IMR-90 (cell line): ENCODE measurements around the gene PPP6R1. TPM values are rescaled to one million over a fixed set of nuclear protein-coding genes. Genes with fewer than 3 reads are reported as not detected.

Experiments used
- ATAC-seq: fragments of 200-7000 bp; cut with Tn5 transposase; 2 replicates; pipeline ENCODE4 v1.9.1; 2020; ENCODE audit warnings: low read depth, mild to moderate bottlenecking, moderate library complexity
- BruUV-seq: library from RNA; stranded (reverse); fragments of 400-500 nt; replicated peaks from 2 replicates; lab custom pipeline; 2021; lab: Mats Ljungman, UMichigan
- CTCF ChIA-PET: fragments of 300-600 bp; formaldehyde crosslinking; extraction: SDS; loops from one replicate; lab custom pipeline; 2021; ENCODE audit warnings: antibody characterized with exemption; lab: Yijun Ruan, JAX
- POLR2A ChIA-PET: fragments of 300-600 bp; sonication (Branson Sonifier 250); formaldehyde crosslinking; loops from one replicate; lab custom pipeline; 2022; ENCODE audit warnings: antibody characterized with exemption; ENCODE audit not compliant: unreplicated experiment; lab: Charles Lee
- DNase-seq: peaks from one replicate; pipeline ENCODE4 v3.0.0; 2013
- H2AFZ ChIP-seq: replicated peaks from 2 replicates; pipeline ENCODE3; 2013; ENCODE audit warnings: low read length, mild to moderate bottlenecking; ENCODE audit not compliant: poor library complexity
- H2AK5ac ChIP-seq: 2 replicates; pipeline ENCODE4 v1.6.1; 2013; ENCODE audit warnings: low read depth, low read length, inconsistent platforms
- H2AK9ac ChIP-seq: replicated peaks from 2 replicates; pipeline ENCODE3; 2013; ENCODE audit warnings: mild to moderate bottlenecking, low read depth, low read length, moderate library complexity; ENCODE audit not compliant: poor library complexity
- H2BK120ac ChIP-seq: 2 replicates; pipeline ENCODE4 v1.6.1; 2013; ENCODE audit warnings: low read depth, low read length, inconsistent platforms
- H2BK15ac ChIP-seq: 3 replicates; pipeline ENCODE4 v1.6.1; 2013; ENCODE audit warnings: low read depth, low read length, inconsistent platforms
- H2BK20ac ChIP-seq: 2 replicates; pipeline ENCODE4 v1.6.1; 2013; ENCODE audit warnings: low read depth, mild to moderate bottlenecking, inconsistent platforms, low read length, moderate library complexity
- H2BK5ac ChIP-seq: 2 replicates; pipeline ENCODE4 v1.6.1; 2013; ENCODE audit warnings: mild to moderate bottlenecking, low read depth, low read length, inconsistent platforms; ENCODE audit not compliant: poor library complexity, severe bottlenecking
- H3K14ac ChIP-seq: replicated peaks from 2 replicates; pipeline ENCODE4 v1.6.1; 2013; ENCODE audit warnings: low read depth, low read length, inconsistent platforms
- H3K18ac ChIP-seq: 2 replicates; pipeline ENCODE4 v1.6.1; 2013; ENCODE audit warnings: low read depth, low read length, control low read depth
- H3K23ac ChIP-seq: 2 replicates; pipeline ENCODE4 v1.6.1; 2013; ENCODE audit warnings: low read depth, low read length, inconsistent platforms
- H3K27ac ChIP-seq: 2 replicates; pipeline ENCODE4 v1.5.1; 2013; ENCODE audit warnings: mild to moderate bottlenecking, control low read depth, low read length; ENCODE audit not compliant: insufficient read depth
- H3K27me3 ChIP-seq: 2 replicates; pipeline ENCODE4 v1.6.1; 2013; ENCODE audit warnings: low read length; ENCODE audit not compliant: control insufficient read depth, insufficient read depth
- H3K36me3 ChIP-seq: 2 replicates; pipeline ENCODE4 v1.6.1; 2013; ENCODE audit warnings: low read length, mixed read lengths; ENCODE audit not compliant: control insufficient read depth, insufficient read depth
- H3K4ac ChIP-seq: 2 replicates; pipeline ENCODE4 v1.6.1; 2013; ENCODE audit warnings: low read depth, low read length, inconsistent platforms
- H3K4me1 ChIP-seq: 2 replicates; pipeline ENCODE4 v1.6.1; 2013; ENCODE audit warnings: low read length, mixed read lengths; ENCODE audit not compliant: control insufficient read depth, insufficient read depth
- H3K4me2 ChIP-seq: 2 replicates; pipeline ENCODE4 v1.6.1; 2013; ENCODE audit warnings: low read depth, mild to moderate bottlenecking, control low read depth, low read length, moderate library complexity
- H3K4me3 ChIP-seq: 2 replicates; pipeline ENCODE4 v1.5.1; 2013; ENCODE audit warnings: low read depth, mild to moderate bottlenecking, control low read depth, low read length, moderate library complexity; ENCODE audit not compliant: insufficient read depth
- H3K56ac ChIP-seq: 2 replicates; pipeline ENCODE4 v1.6.1; 2013; ENCODE audit warnings: low read length, inconsistent platforms; ENCODE audit not compliant: insufficient read depth; ENCODE audit errors: extremely low read depth
- H3K79me1 ChIP-seq, 2 experiments: 2 replicates each; pipeline ENCODE4 v1.6.1; 2013; ENCODE audit warnings: low read length in 2 of 2, inconsistent platforms in 1 of 2, low read depth in 1 of 2
- H3K9ac ChIP-seq: 2 replicates; pipeline ENCODE4 v1.6.1; 2013; ENCODE audit warnings: low read depth, low read length, control low read depth
- H3K9me1 ChIP-seq: 2 replicates; pipeline ENCODE4 v1.6.1; 2013; ENCODE audit warnings: low read length, inconsistent platforms; ENCODE audit not compliant: insufficient read depth
- H3K9me3 ChIP-seq: 2 replicates; pipeline ENCODE4 v1.6.1; 2013; ENCODE audit warnings: low read length; ENCODE audit not compliant: control insufficient read depth, insufficient read depth
- H4K20me1 ChIP-seq: 2 replicates; pipeline ENCODE4 v1.6.1; 2013; ENCODE audit warnings: low read length, inconsistent platforms; ENCODE audit not compliant: insufficient read depth
- H4K5ac ChIP-seq: 2 replicates; pipeline ENCODE4 v1.6.1; 2013; ENCODE audit warnings: mild to moderate bottlenecking, low read depth, low read length, control low read depth
- H4K8ac ChIP-seq, 2 experiments: 2 replicates each; pipeline ENCODE4 v1.6.1; 2013; ENCODE audit warnings: low read depth in 2 of 2, low read length in 2 of 2, control low read depth in 1 of 2, inconsistent platforms in 1 of 2
- H4K91ac ChIP-seq: 2 replicates; pipeline ENCODE4 v1.6.1; 2013; ENCODE audit warnings: low read depth, low read length, inconsistent platforms; ENCODE audit not compliant: insufficient read depth
- CEBPB ChIP-seq: IDR thresholded peaks from 2 replicates; pipeline ENCODE4 v1.6.1; 2012; ENCODE audit warnings: low read depth, low read length, improper control_type of control experiment
- CHD1 ChIP-seq: IDR thresholded peaks from 2 replicates; pipeline ENCODE4 v1.6.1; 2012; ENCODE audit warnings: low read depth, low read length, improper control_type of control experiment
- CTCF ChIP-seq: conservative IDR thresholded peaks from 2 replicates; pipeline ENCODE4 v1.5.1; 2012; ENCODE audit warnings: mild to moderate bottlenecking, low read depth, low read length, improper control_type of control experiment
- ELK1 ChIP-seq: fragments of 150-350 bp; IDR thresholded peaks from 2 replicates; pipeline ENCODE4 v1.6.1; 2016; ENCODE audit warnings: low read depth, mild to moderate bottlenecking, low read length, moderate library complexity, borderline replicate concordance
- FOS ChIP-seq: fragments of 150-350 bp; IDR thresholded peaks from 2 replicates; pipeline ENCODE4 v1.6.1; 2016; ENCODE audit warnings: low read depth, low read length
- MAFK ChIP-seq: IDR thresholded peaks from 2 replicates; pipeline ENCODE4 v1.6.1; 2012; ENCODE audit warnings: low read depth, low read length, improper control_type of control experiment
- MAZ ChIP-seq: IDR thresholded peaks from 2 replicates; pipeline ENCODE4 v1.6.1; 2012; ENCODE audit warnings: low read depth, mild to moderate bottlenecking, low read length, improper control_type of control experiment, moderate library complexity, borderline replicate concordance
- MXI1 ChIP-seq: IDR thresholded peaks from 2 replicates; pipeline ENCODE4 v1.6.1; 2012; ENCODE audit warnings: low read depth, mild to moderate bottlenecking, low read length, moderate library complexity, borderline replicate concordance
- NFE2L2 ChIP-seq: fragments of 150-350 bp; IDR thresholded peaks from 2 replicates; pipeline ENCODE4 v1.6.1; 2016; ENCODE audit warnings: low read depth, mild to moderate bottlenecking, low read length
- POLR2A ChIP-seq: IDR thresholded peaks from 2 replicates; pipeline ENCODE4 v1.6.1; 2012; ENCODE audit warnings: mild to moderate bottlenecking, low read depth, low read length
- RAD21 ChIP-seq: IDR thresholded peaks from 2 replicates; pipeline ENCODE4 v1.6.1; 2012; ENCODE audit warnings: low read length, improper control_type of control experiment
- RCOR1 ChIP-seq: IDR thresholded peaks from 2 replicates; pipeline ENCODE4 v1.6.1; 2012; ENCODE audit warnings: mild to moderate bottlenecking, low read length, improper control_type of control experiment; ENCODE audit not compliant: insufficient replicate concordance
- RFX5 ChIP-seq: IDR thresholded peaks from 2 replicates; pipeline ENCODE4 v1.8.0; 2012; ENCODE audit warnings: low read depth, mild to moderate bottlenecking, low read length, moderate library complexity
- SMC3 ChIP-seq: fragments of 150-350 bp; IDR thresholded peaks from 2 replicates; pipeline ENCODE4 v1.6.1; 2016; ENCODE audit warnings: low read depth, mild to moderate bottlenecking, antibody characterized with exemption, low read length, moderate library complexity
- WGBS, 2 experiments: methylation state at CpG; one replicate each; pipeline versions ENCODE4 v1.1.5 to v1.1.7; 2013; ENCODE audit warnings: missing lambda C conversion rate in 2 of 2; ENCODE audit not compliant: insufficient read length in 1 of 2; ENCODE audit errors: extremely low coverage in 2 of 2; 5-methylcytosine and 5-hydroxymethylcytosine counted together
- dilution Hi-C: fragments of 300-500 bp; cut with HindIII; formaldehyde crosslinking; loops from one replicate; pipeline ENCODE4 v1.14.3; 2018; ENCODE audit warnings: low sequenced_read_pairs; ENCODE audit not compliant: unreplicated experiment
- in situ Hi-C: fragments of 300-500 bp; cut with MboI; formaldehyde crosslinking; loops from 3 replicates; pipeline ENCODE4 v1.14.3; 2019; ENCODE audit warnings: low sequenced_read_pairs, inconsistent platforms, mixed read lengths
- intact Hi-C: fragments of 100-400 bp; cut with micrococcal nuclease; formaldehyde crosslinking; loops from 2 replicates; pipeline ENCODE4 v1.10.0; 2022
- polyA plus RNA-seq, 3 experiments: library from polyadenylated mRNA; depleted of rRNA; stranded (reverse); fragments of >200 nt; gene quantifications; 2 replicates each; pipeline ENCODE4 v1.2.3, GENCODE V29; 2012; ENCODE audit warnings: low replicate concordance in 1 of 3
- total RNA-seq: library from RNA; depleted of rRNA; stranded (reverse); fragments of >200 nt; gene quantifications from 2 replicates; pipeline ENCODE4 v1.2.3, GENCODE V29; 2012
- TF ChIP-seq, protein P1 (sequence below): fragments of 150-350 bp; IDR thresholded peaks from 2 replicates; pipeline ENCODE4 v1.6.1; 2017; ENCODE audit warnings: mild to moderate bottlenecking, antibody characterized with exemption, low read length, low read depth

Gene PPP6R1
- total and polyA plus RNA-seq, 2 of the 4 experiments (the other 2 are of a cell fraction) = 19.9 to 50.2 TPM

GRCh38 chr19:55250262-55251036, 8.4 kb downstream of the PPP6R1 start:
- DNase-seq = no peak
- Histone ChIP-seq H4K20me1 (peaks cover 91% of the 10 kb centered on the region), H2BK15ac (no peak overlapping the region), H2BK120ac (no peak overlapping the region), H3K4me2 (no peak overlapping the region), H4K91ac (no peak overlapping the region), H3K9ac (no peak overlapping the region), H3K27me3 (no peaks in the 10 kb centered on the region), H4K5ac (no peak overlapping the region), H3K27ac (no peak overlapping the region), H2BK20ac (no peak overlapping the region), H3K9me3 (no peaks in the 10 kb centered on the region), H2AK5ac (no peak overlapping the region), H3K4ac (no peak overlapping the region), H2AK9ac (no peak overlapping the region), H3K4me3 (no peak overlapping the region), H3K23ac (no peak overlapping the region), H3K36me3 (peaks cover 11% of the 10 kb centered on the region), H3K18ac (no peak overlapping the region), H3K79me1 (peaks cover 12 to 91% of the 10 kb centered on the region in 2 experiments), H3K14ac (no peak overlapping the region), H2AFZ (no peak overlapping the region), H4K8ac (no peak overlapping the region), H2BK5ac (no peak overlapping the region), H3K4me1 (0 out of 2 replicates have a peak, but pooled peaks cover 1% of the 10 kb centered on the region), H3K56ac (no peak overlapping the region), H3K9me1 (peaks cover 26% of the 10 kb centered on the region)
- ChIA-PET CTCF (no interaction called here), POLR2A (no interaction called here)
- 82% methylated on average over 11 of the region's 18 CpGs; no CpG with 5 or more reads in 1 of the 2 experiments for WGBS, 2 experiments
- no TSS peak for BruUV-seq
- in situ Hi-C loops (no loop called here), intact Hi-C loops (no loop called here), dilution Hi-C loops (no loop called here)
- no peak for TF ChIP-seq NFE2L2
- no peak for TF ChIP-seq RCOR1
- no peak for TF ChIP-seq CHD1
- TF ChIP-seq ELK1 = no peak
- TF ChIP-seq CTCF = no peak
- TF ChIP-seq, protein P1, sequence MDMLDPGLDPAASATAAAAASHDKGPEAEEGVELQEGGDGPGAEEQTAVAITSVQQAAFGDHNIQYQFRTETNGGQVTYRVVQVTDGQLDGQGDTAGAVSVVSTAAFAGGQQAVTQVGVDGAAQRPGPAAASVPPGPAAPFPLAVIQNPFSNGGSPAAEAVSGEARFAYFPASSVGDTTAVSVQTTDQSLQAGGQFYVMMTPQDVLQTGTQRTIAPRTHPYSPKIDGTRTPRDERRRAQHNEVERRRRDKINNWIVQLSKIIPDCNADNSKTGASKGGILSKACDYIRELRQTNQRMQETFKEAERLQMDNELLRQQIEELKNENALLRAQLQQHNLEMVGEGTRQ = no peak
- TF ChIP-seq RAD21 = no peak
- TF ChIP-seq MXI1 = no peak
- TF ChIP-seq SMC3 = no peak
- no peak for TF ChIP-seq POLR2A
- no peak for TF ChIP-seq CEBPB
- TF ChIP-seq RFX5 = no peak
- no peak for TF ChIP-seq MAZ
- TF ChIP-seq MAFK = no peak
- no peak for TF ChIP-seq FOS
- no peak for ATAC-seq
